IgD-negative memory B cell (primary cell): ENCODE data around the gene FAM171A1. TPM values are rescaled to one million over a fixed set of nuclear protein-coding genes. Genes with fewer than 3 reads are reported as not detected.
A peak's percentile ranks its signal among the peaks of the same experiment; 100 is the strongest.

Source experiments
- H3K27ac Mint-ChIP-seq, 3 donors: one replicate each; pipeline ENCODE4 v1.8.0; 2020 to 2022; ENCODE audit warnings: mild to moderate bottlenecking in 3 of 3, mixed read lengths in 3 of 3, moderate library complexity in 1 of 3
- H3K27me3 Mint-ChIP-seq: one replicate; pipeline ENCODE4 v1.8.0; 2021; ENCODE audit warnings: mixed read lengths
- H3K36me3 Mint-ChIP-seq: one replicate; pipeline ENCODE4 v1.8.0; 2020; ENCODE audit warnings: mild to moderate bottlenecking, mixed read lengths
- H3K4me1 Mint-ChIP-seq, 3 donors: one replicate each; pipeline ENCODE4 v1.8.0; 2020 to 2022; ENCODE audit warnings: mixed read lengths in 3 of 3, mild to moderate bottlenecking in 1 of 3
- H3K4me3 Mint-ChIP-seq, 4 donors: one replicate each; pipeline ENCODE4 v1.8.0; 2020 to 2022; ENCODE audit warnings: mild to moderate bottlenecking in 4 of 4, mixed read lengths in 4 of 4, moderate library complexity in 3 of 4
- H3K9me3 Mint-ChIP-seq, 3 donors: one replicate each; pipeline ENCODE4 v1.8.0; 2020 to 2021; ENCODE audit warnings: mixed read lengths in 3 of 3, mild to moderate bottlenecking in 1 of 3
- polyA plus RNA-seq: library from polyadenylated mRNA; unstranded; fragments of 300-500 nt; fragmentation: Illumina TruSeq; gene quantifications from one replicate; pipeline ENCODE4 v1.2.3, GENCODE V29; 2021

The FAM171A1 gene
- polyA plus RNA-seq, 1 donor from 2014 or later = 0.36 TPM

GRCh38 chr10:15172306-15172840 lies 198.7 kb downstream of the FAM171A1 start:
- no peak overlapping the region for H3K4me3 Mint-ChIP-seq
- peaks cover 7% of the 10 kb centered on the region for H3K27me3 Mint-ChIP-seq
- H3K9me3 Mint-ChIP-seq = peaks cover 0 to 2% (median 0%) of the 10 kb centered on the region in 3 donors
- H3K4me1 Mint-ChIP-seq = peaks cover 5 to 20% (median 13%) of the 10 kb centered on the region in 3 donors
- H3K27ac Mint-ChIP-seq = no peak overlapping the region
- H3K36me3 Mint-ChIP-seq = no peaks in the 10 kb centered on the region

- peak overlapping the region in 3 of 4 donors; percentile 62 to 74 (median 65) for H3K4me3 Mint-ChIP-seq
- peaks cover 7 to 30% (median 20%) of the 10 kb centered on the region in 3 donors for H3K4me1 Mint-ChIP-seq
- no peaks in the 10 kb centered on the region for H3K36me3 Mint-ChIP-seq
- H3K9me3 Mint-ChIP-seq = no peaks in the 10 kb centered on the region
- H3K27me3 Mint-ChIP-seq = peaks cover 3% of the 10 kb centered on the region
- peak overlapping the region in 2 of 3 donors; percentile 64 to 67 for H3K27ac Mint-ChIP-seq
Observed at GRCh38 chr10:15169555-15170401, 201.3 kb downstream of the FAM171A1 start.

GRCh38 chr10:15168786-15169554 lies 202.1 kb downstream of the FAM171A1 start:
- peaks cover 7 to 30% (median 22%) of the 10 kb centered on the region in 3 donors for H3K4me1 Mint-ChIP-seq

GRCh38 chr10:15168291-15168785 lies 202.8 kb downstream of the FAM171A1 start, which contains the start of gene NMT2:
Gene NMT2, minus strand, starts transcription at chr10:15168693. Its CDS starts 81 bp downstream, at chr10:15168612.
- H3K36me3 Mint-ChIP-seq = no peaks in the 10 kb centered on the region
- H3K27me3 Mint-ChIP-seq = no peaks in the 10 kb centered on the region
- peaks cover 7 to 30% (median 22%) of the 10 kb centered on the region in 3 donors for H3K4me1 Mint-ChIP-seq
- no peaks in the 10 kb centered on the region for H3K9me3 Mint-ChIP-seq
- peak within 1 kb of the TSS; percentile 91 to 98 (median 96) for H3K4me3 Mint-ChIP-seq
- H3K27ac Mint-ChIP-seq = peak within 1 kb of the TSS; percentile 80 to 93 (median 91)

More at GRCh38 chr10:15168786-15169554, 202.1 kb downstream of the FAM171A1 start:
- Mint-ChIP-seq H3K27me3 (no peaks in the 10 kb centered on the region), H3K4me3 (peak overlapping the region; percentile 58 to 98 (median 70)), H3K27ac (peak overlapping the region in 2 of 3 donors; percentile 64 to 91), H3K36me3 (no peaks in the 10 kb centered on the region), H3K9me3 (no peaks in the 10 kb centered on the region)

- Mint-ChIP-seq H3K27ac (peak overlapping the region; percentile 55 to 85 (median 80)), H3K4me1 (peaks cover 7 to 30% (median 22%) of the 10 kb centered on the region in 3 donors), H3K9me3 (no peaks in the 10 kb centered on the region), H3K27me3 (no peaks in the 10 kb centered on the region), H3K36me3 (no peaks in the 10 kb centered on the region), H3K4me3 (peak overlapping the region; percentile 85 to 98 (median 96))
Observed at GRCh38 chr10:15167411-15168290, 203.4 kb downstream of the FAM171A1 start.

GRCh38 chr10:15166325-15166724 lies 204.8 kb downstream of the FAM171A1 start:
- peak overlapping the region in 1 of 3 donors; percentile 80 for H3K27ac Mint-ChIP-seq
- H3K4me3 Mint-ChIP-seq = peak overlapping the region in 3 of 4 donors; percentile 45 to 98 (median 85)
- H3K4me1 Mint-ChIP-seq = peaks cover 7 to 30% (median 22%) of the 10 kb centered on the region in 3 donors
- H3K9me3 Mint-ChIP-seq = no peaks in the 10 kb centered on the region
- H3K27me3 Mint-ChIP-seq = no peaks in the 10 kb centered on the region
- peaks cover 5% of the 10 kb centered on the region for H3K36me3 Mint-ChIP-seq

GRCh38 chr10:15163253-15163828 lies 207.7 kb downstream of the FAM171A1 start:
- Mint-ChIP-seq H3K27ac (peak overlapping the region in 1 of 3 donors; percentile 62), H3K27me3 (no peaks in the 10 kb centered on the region), H3K4me1 (peaks cover 6 to 14% (median 12%) of the 10 kb centered on the region in 3 donors), H3K9me3 (no peaks in the 10 kb centered on the region), H3K4me3 (peak overlapping the region in 1 of 4 donors; percentile 53), H3K36me3 (peaks cover 9% of the 10 kb centered on the region)

Other genes with a start within 250 kb of the FAM171A1 start
- 6.8 TPM for gene NMT2, start 202.6 kb downstream of the FAM171A1 start, polyA plus RNA-seq